Spleen (tissue), 11 donors: ENCODE data around the gene TSPAN18. TPM values are rescaled to one million over a fixed set of nuclear protein-coding genes. Genes with fewer than 3 reads are reported as not detected.
A peak's percentile ranks its signal among the peaks of the same experiment; 100 is the strongest.

Experiments used
- DNase-seq: peaks from one replicate; pipeline ENCODE4 v3.0.0-alpha.2; 2020
- H3K27ac ChIP-seq, 8 donors: fragments of 200-600 bp; sonication (generic) in 7 of 8; 1 replicate in 4 of 8; 2 replicates in 4 of 8; pipeline versions ENCODE4 v1.5.0 to v1.8.0; 2016 to 2021; ENCODE audit warnings: inconsistent platforms in 4 of 8, mild to moderate bottlenecking in 4 of 8, moderate library complexity in 1 of 8
- H3K27me3 ChIP-seq, 7 donors: fragments of 200-600 bp; sonication (generic) in 6 of 7; replicated peaks in 1 of 7; 1 replicate in 4 of 7; 2 replicates in 3 of 7; pipeline versions ENCODE4 v1.5.0 to v1.8.0; 2016 to 2021; ENCODE audit warnings: inconsistent platforms in 3 of 7, mild to moderate bottlenecking in 1 of 7
- H3K36me3 ChIP-seq, 6 donors: fragments of 200-600 bp; sonication (generic) in 5 of 6; 1 replicate in 4 of 6; 2 replicates in 2 of 6; pipeline versions ENCODE4 v1.5.0 to v1.8.0; 2016 to 2021; ENCODE audit warnings: inconsistent platforms in 2 of 6
- H3K4me1 ChIP-seq, 6 donors: fragments of 200-600 bp; sonication (generic) in 5 of 6; 1 replicate in 3 of 6; 2 replicates in 3 of 6; pipeline versions ENCODE4 v1.5.0 to v1.8.0; 2016 to 2021; ENCODE audit warnings: inconsistent platforms in 3 of 6
- H3K4me3 ChIP-seq, 8 donors: fragments of 200-600 bp; sonication (generic) in 7 of 8; 1 replicate in 4 of 8; 2 replicates in 4 of 8; pipeline versions ENCODE4 v1.5.0 to v1.8.0; 2016 to 2021; ENCODE audit warnings: inconsistent platforms in 4 of 8, mild to moderate bottlenecking in 4 of 8, moderate library complexity in 2 of 8
- H3K9me3 ChIP-seq, 8 donors: fragments of 200-600 bp; sonication (generic) in 7 of 8; 1 replicate in 4 of 8; 2 replicates in 4 of 8; pipeline versions ENCODE4 v1.5.0 to v1.8.0; 2016 to 2021; ENCODE audit warnings: inconsistent platforms in 4 of 8
- POLR2A ChIP-seq, 3 donors: fragments of 450-650 bp; IDR thresholded peaks; one replicate each; pipeline ENCODE4 v1.5.1; 2017; ENCODE audit warnings: antibody characterized with exemption in 3 of 3, mild to moderate bottlenecking in 1 of 3
- POLR2AphosphoS5 ChIP-seq, 3 donors: sonication (generic); formaldehyde crosslinking; IDR thresholded peaks; one replicate each; pipeline ENCODE4 v1.5.1; 2017; ENCODE audit warnings: antibody characterized with exemption in 3 of 3
- WGBS, 5 donors: extraction: QIAGEN DNeasy Blood & Tissue Kit in 3 of 5; methylation state at CpG; one replicate each; pipeline versions ENCODE4 v1.1.5 to v1.1.7; 2013 to 2018; 5-methylcytosine and 5-hydroxymethylcytosine counted together
- intact Hi-C: fragments of 100-400 bp; cut with DNase I; formaldehyde crosslinking; loops from one replicate; pipeline ENCODE4 v1.15.0; 2023; ENCODE audit warnings: low total_unique reads
- polyA plus RNA-seq, 3 donors: library from polyadenylated mRNA; stranded (reverse); fragments of 200-250 nt; gene quantifications; one replicate each; pipeline ENCODE4 v1.2.1, GENCODE V29; 2013
- total RNA-seq, 7 donors: library from RNA; depleted of rRNA in 3 of 7; stranded (reverse); fragments of >200 nt in 3 of 7; fragmentation: NEBNext Ultra II Directional in 4 of 7; extraction: Animal tissue kit (Norgen Biotek cat#: 25700) in 4 of 7; gene quantifications; one replicate each; pipeline versions ENCODE4 v1.1.0 to v1.2.1, GENCODE V29; 2016 to 2021
- TF ChIP-seq, protein P1 (sequence below), 11 experiments: fragments of 200-600 bp in 7 of 11; fragments of 450-650 bp in 4 of 11; sonication (generic) in 4 of 11; IDR thresholded peaks in 8 of 11; conservative IDR thresholded peaks in 3 of 11; 1 replicate in 7 of 11; 2 replicates in 4 of 11; pipeline versions ENCODE4 v1.4.0 to v1.8.0; 2016 to 2021; ENCODE audit warnings: antibody characterized with exemption in 11 of 11, inconsistent platforms in 4 of 11, mild to moderate bottlenecking in 1 of 11
- donor health status: healthy with polysubstance abuse.
- donor health status: DM: no; HTN: no; CAD: no; lungs with moderate emphysema.
- donor health status: DM: no; HTN: no; CAD: no.
- donor health status: Bipolar disorder and iron deficiency.
- donor health status: healthy.
- donor health status: DM: no; HTN: no; CAD: no.
- donor health status: DM: yes; HTN: yes; CAD: no.

TSPAN18 gene
- total and polyA plus RNA-seq, 10 donors = 2.1 to 47.5 (median 21.3) TPM

GRCh38 chr11:44952500-44953260 lies 225.9 kb downstream of the TSPAN18 start:
- Histone ChIP-seq H3K27me3 (peaks cover 0 to 16% (median 0%) of the 10 kb centered on the region in 7 donors), H3K4me3 (no peak overlapping the region), H3K9me3 (no peaks in the 10 kb centered on the region), H3K4me1 (peaks cover 17 to 96% (median 63%) of the 10 kb centered on the region in 6 donors), H3K27ac (peak overlapping the region in 2 of 8 donors; percentile 92 to 97), H3K36me3 (no peaks in the 10 kb centered on the region)
- intact Hi-C loops = no loop called here
- 72 to 77% (median 76%) methylated on average over 3 of the region's 3 CpGs for WGBS, 5 donors
- TF ChIP-seq POLR2A (IDR thresholded peaks at IDR 0.05) (no peak), POLR2AphosphoS5 (IDR thresholded peaks at IDR 0.05) (no peak)
- TF ChIP-seq, protein P1, sequence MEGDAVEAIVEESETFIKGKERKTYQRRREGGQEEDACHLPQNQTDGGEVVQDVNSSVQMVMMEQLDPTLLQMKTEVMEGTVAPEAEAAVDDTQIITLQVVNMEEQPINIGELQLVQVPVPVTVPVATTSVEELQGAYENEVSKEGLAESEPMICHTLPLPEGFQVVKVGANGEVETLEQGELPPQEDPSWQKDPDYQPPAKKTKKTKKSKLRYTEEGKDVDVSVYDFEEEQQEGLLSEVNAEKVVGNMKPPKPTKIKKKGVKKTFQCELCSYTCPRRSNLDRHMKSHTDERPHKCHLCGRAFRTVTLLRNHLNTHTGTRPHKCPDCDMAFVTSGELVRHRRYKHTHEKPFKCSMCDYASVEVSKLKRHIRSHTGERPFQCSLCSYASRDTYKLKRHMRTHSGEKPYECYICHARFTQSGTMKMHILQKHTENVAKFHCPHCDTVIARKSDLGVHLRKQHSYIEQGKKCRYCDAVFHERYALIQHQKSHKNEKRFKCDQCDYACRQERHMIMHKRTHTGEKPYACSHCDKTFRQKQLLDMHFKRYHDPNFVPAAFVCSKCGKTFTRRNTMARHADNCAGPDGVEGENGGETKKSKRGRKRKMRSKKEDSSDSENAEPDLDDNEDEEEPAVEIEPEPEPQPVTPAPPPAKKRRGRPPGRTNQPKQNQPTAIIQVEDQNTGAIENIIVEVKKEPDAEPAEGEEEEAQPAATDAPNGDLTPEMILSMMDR (IDR thresholded peaks at IDR 0.05 in 8 of 11, conservative IDR thresholded peaks at IDR 0.05 in 3 of 11) = no peak
- DNase-seq = no peak

DNA sequence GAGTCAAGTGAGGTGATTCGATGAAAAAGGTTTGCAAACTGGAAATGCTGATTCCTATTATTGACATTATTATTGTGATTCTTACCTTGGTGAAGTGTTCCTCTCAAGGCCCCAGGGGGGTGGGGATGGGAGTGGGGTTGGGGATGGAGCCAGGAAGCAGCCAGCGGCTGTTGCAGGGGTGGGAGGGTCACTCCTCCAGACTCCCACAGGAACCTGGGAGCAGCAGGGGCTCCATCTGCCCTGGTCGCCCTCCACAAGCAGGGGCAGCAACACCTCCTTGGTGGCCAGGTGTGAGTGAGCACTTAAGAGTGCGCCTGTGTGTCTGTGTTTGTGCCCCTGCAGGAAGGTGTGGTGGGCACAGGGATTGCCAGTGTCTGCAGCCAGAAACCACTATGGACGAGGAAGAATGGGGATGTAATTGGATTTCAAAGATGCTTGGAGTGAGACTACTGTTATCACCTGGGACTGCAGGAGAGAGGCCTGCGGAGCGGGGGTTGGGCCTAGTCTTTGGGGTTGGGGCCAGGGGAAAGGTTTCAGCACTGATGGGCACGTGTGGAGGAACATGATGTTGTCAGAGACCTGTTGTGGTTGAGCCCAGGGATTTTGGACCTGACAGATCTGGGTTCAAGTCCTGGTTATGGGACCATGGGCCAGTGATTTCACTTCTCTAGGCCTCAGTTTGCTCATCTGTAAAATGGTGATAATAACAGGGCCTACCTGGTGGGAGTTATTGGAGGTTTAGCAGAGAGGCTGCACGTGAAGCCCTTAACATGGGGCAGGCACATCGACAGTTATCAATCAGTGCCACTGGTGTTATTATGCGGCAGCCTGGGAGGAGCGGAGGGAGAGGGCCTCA lies 227.5 kb downstream of the TSPAN18 start:
- no peaks in the 10 kb centered on the region for H3K9me3 ChIP-seq
- H3K4me1 ChIP-seq = peaks cover 7 to 83% (median 47%) of the 10 kb centered on the region in 6 donors
- intact Hi-C loops = no loop called here
- 56 to 78% (median 64%) methylated on average over 12 of the region's 12 CpGs for WGBS, 5 donors
- H3K36me3 ChIP-seq = no peaks in the 10 kb centered on the region
- peak overlapping the region in 1 of 8 donors; percentile 35 for H3K4me3 ChIP-seq
- DNase-seq = no peak
- TF ChIP-seq POLR2A (IDR thresholded peaks at IDR 0.05) = no peak
- no peak for TF ChIP-seq POLR2AphosphoS5 (IDR thresholded peaks at IDR 0.05)
- TF ChIP-seq, protein P1 (IDR thresholded peaks at IDR 0.05 in 8 of 11, conservative IDR thresholded peaks at IDR 0.05 in 3 of 11) = no peak
- peaks cover 0 to 15% (median 0%) of the 10 kb centered on the region in 7 donors for H3K27me3 ChIP-seq
- peak overlapping the region in 7 of 8 donors; percentile 24 to 90 (median 70) for H3K27ac ChIP-seq

DNA sequence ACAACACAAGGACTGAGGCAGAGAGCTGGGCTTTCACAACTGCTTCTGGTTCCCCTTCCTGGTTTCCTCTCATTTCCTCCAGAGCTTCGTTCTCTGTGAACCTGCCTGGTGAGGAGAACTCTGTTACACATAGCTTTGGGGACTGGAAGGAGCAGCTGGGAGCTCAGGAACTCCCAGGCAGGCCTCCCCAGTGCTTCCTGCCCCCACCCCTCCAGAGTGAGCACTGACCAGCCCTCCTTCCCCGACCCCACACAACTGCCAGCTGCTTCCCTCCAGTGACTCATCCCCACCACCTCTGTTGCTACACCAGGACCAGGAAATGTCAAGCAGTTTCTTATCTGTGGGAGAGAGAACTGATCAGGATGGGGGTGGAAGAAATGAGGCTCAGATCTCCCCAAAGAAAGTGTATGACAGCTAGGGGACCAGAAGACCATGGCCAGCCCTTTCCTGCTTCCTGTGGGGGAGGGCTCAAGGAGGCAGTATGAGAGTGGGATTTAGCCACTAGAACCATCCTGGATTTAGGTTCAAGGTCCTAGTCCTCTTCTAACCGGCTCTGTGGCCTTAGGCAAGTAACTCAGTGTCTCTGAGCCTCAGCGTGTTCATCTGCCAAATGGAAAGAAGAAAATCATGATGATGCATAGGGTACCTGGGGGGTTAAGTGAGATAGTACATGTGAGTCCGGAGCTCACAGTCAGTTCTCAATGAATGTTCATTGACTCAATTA lies 228.4 kb downstream of the TSPAN18 start:
- Histone ChIP-seq H3K4me1 (peaks cover 7 to 75% (median 42%) of the 10 kb centered on the region in 6 donors), H3K4me3 (peak overlapping the region in 1 of 8 donors; percentile 35), H3K27me3 (peaks cover 0 to 8% (median 0%) of the 10 kb centered on the region in 7 donors), H3K9me3 (no peaks in the 10 kb centered on the region), H3K36me3 (no peaks in the 10 kb centered on the region), H3K27ac (peak overlapping the region in 7 of 8 donors; percentile 24 to 90 (median 70))
- TF ChIP-seq POLR2AphosphoS5 (IDR thresholded peaks at IDR 0.05) = peak; percentile 50 to 71 (median 57)
- no peak for TF ChIP-seq POLR2A (IDR thresholded peaks at IDR 0.05)
- TF ChIP-seq, protein P1 (IDR thresholded peaks at IDR 0.05 in 8 of 11, conservative IDR thresholded peaks at IDR 0.05 in 3 of 11) = no peak
- 42 to 49% (median 46%) methylated on average over 5 of the region's 5 CpGs for WGBS, 5 donors
- intact Hi-C loops = no loop called here
- no peak for DNase-seq
